Measurements from ENCODE around the gene ACSS3. TPM values are rescaled to one million over a fixed set of nuclear protein-coding genes. Genes with fewer than 3 reads are reported as not detected.

The ACSS3 gene
- total and polyA plus RNA-seq, 4 donors = 18.2 to 94.3 (median 32.5) TPM

- Histone ChIP-seq H3K4me3 (ENCODE audit: low read depth in 1 of 3, low read length in 3 of 3) (no peak overlapping the region), H3K9me3 (ENCODE audit: control insufficient read depth in 4 of 4, low read length in 3 of 4) (no peaks in the 10 kb centered on the region), H3K27me3 (ENCODE audit: control insufficient read depth in 4 of 4, insufficient read depth in 4 of 4, low read length in 3 of 4) (no peaks in the 10 kb centered on the region), H3K4me1 (ENCODE audit: control insufficient read depth in 4 of 4, insufficient read depth in 4 of 4, low read length in 3 of 4) (peaks cover 5 to 46% (median 16%) of the 10 kb centered on the region in 4 donors), H3K9ac (ENCODE audit: low read depth in 1 of 2, low read length in 2 of 2) (no peak overlapping the region), H3K27ac (ENCODE audit: low read depth in 1 of 2, low read length in 2 of 2) (no peak overlapping the region), H3K36me3 (ENCODE audit: control insufficient read depth in 4 of 4, insufficient read depth in 3 of 4, low read depth in 1 of 4, low read length in 3 of 4) (no peaks in the 10 kb centered on the region)
- 100% methylated on average over 1 of the region's 1 CpG for WGBS
- no peak for TF ChIP-seq HNF4G (IDR thresholded peaks at IDR 0.05)
- TF ChIP-seq NR2F2 (IDR thresholded peaks at IDR 0.05) = no peak
- no peak for TF ChIP-seq ATF3 (IDR thresholded peaks at IDR 0.05)
- no peak for DNase-seq (ENCODE audit: low spot score)
These were observed 5.1 kb downstream of the ACSS3 start for GRCh38 chr12:81083018-81083417.

- no peak for DNase-seq (ENCODE audit: low spot score)
- Histone ChIP-seq H3K4me1 (ENCODE audit: control insufficient read depth in 4 of 4, insufficient read depth in 4 of 4, low read length in 3 of 4) (peaks cover 5 to 40% (median 16%) of the 10 kb centered on the region in 4 donors), H3K36me3 (ENCODE audit: control insufficient read depth in 4 of 4, insufficient read depth in 3 of 4, low read depth in 1 of 4, low read length in 3 of 4) (no peaks in the 10 kb centered on the region), H3K9me3 (ENCODE audit: control insufficient read depth in 4 of 4, low read length in 3 of 4) (no peaks in the 10 kb centered on the region), H3K27ac (ENCODE audit: low read depth in 1 of 2, low read length in 2 of 2) (peak overlapping the region; percentile 43 to 45), H3K27me3 (ENCODE audit: control insufficient read depth in 4 of 4, insufficient read depth in 4 of 4, low read length in 3 of 4) (no peaks in the 10 kb centered on the region), H3K4me3 (ENCODE audit: low read depth in 1 of 3, low read length in 3 of 3) (no peak overlapping the region), H3K9ac (ENCODE audit: low read depth in 1 of 2, low read length in 2 of 2) (no peak overlapping the region)
- TF ChIP-seq REST (IDR thresholded peaks at IDR 0.05) (peak; percentile 68), MAX (IDR thresholded peaks at IDR 0.05) (peak; percentile 86), ATF3 (IDR thresholded peaks at IDR 0.05) (peak; percentile 84), EGR1 (IDR thresholded peaks at IDR 0.05; ENCODE audit: low read depth in 2 of 2) (peak; percentile 84 to 93), TAF1 (conservative IDR thresholded peaks at IDR 0.05) (peak; percentile 56), CTCF (IDR thresholded peaks at IDR 0.05; ENCODE audit: low read depth, low read length, missing input control) (no peak), YY1 (IDR thresholded peaks at IDR 0.05) (peak; percentile 87), HNF4A (conservative IDR thresholded peaks at IDR 0.05) (peak; percentile 69 to 73), GABPA (IDR thresholded peaks at IDR 0.05 in 1 of 2, conservative IDR thresholded peaks at IDR 0.05 in 1 of 2) (peak in 1 of 2 donors; percentile 30), RAD21 (IDR thresholded peaks at IDR 0.05) (peak; percentile 38 to 45), RXRA (IDR thresholded peaks at IDR 0.05) (peak; percentile 88), HNF4G (IDR thresholded peaks at IDR 0.05) (peak; percentile 22), NR2F2 (IDR thresholded peaks at IDR 0.05) (peak; percentile 26), FOXA2 (IDR thresholded peaks at IDR 0.05) (peak; percentile 71), ZBTB33 (IDR thresholded peaks at IDR 0.05) (peak; percentile 49), FOXA1 (IDR thresholded peaks at IDR 0.05) (peak; percentile 33), JUND (IDR thresholded peaks at IDR 0.05) (peak; percentile 85 to 92), SP1 (IDR thresholded peaks at IDR 0.05) (peak; percentile 94)
- 54% methylated on average over 7 of the region's 7 CpGs for WGBS
These were observed 6.1 kb downstream of the ACSS3 start for GRCh38 chr12:81083906-81084513.

Measured in liver (tissue), 9 donors.